Measurements from ENCODE around the gene CAMK2D. TPM values are rescaled to one million over a fixed set of nuclear protein-coding genes. Genes with fewer than 3 reads are reported as not detected.

CAMK2D gene
- total RNA-seq, 1 experiment from 2014 or later = 35.8 TPM

DNA sequence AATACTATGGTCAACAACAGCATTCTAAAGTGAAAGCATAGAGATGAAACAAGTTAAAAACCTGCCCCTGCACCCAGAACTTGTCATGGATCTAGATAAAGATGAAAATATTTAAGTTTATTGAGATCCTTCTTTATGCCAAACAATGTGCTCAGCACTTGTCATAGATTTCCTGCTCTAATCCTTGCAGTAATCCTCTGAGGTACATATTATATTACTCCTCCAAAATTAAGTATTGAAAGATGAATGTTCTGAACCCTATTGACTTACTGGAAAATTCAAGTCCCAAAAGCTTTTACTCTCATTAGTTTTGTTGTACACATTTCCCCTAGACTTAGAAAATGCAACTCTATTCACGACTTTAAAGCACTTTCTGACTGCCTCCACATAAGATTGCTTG, 35.6 kb downstream of the CAMK2D start:
- Histone ChIP-seq H3K27me3 (replicated peaks; ENCODE audit: insufficient read depth, low read depth, low read length, poor library complexity) (no peaks in the 10 kb centered on the region), H3K27ac (ENCODE audit: low read depth, low read length, poor library complexity, severe bottlenecking) (no peak overlapping the region), H3K4me3 (ENCODE audit: low read depth, low read length, poor library complexity, severe bottlenecking) (no peak overlapping the region), H3K4me1 (ENCODE audit: insufficient read depth, low read length, poor library complexity, severe bottlenecking) (peaks cover 23% of the 10 kb centered on the region), H3K9me3 (ENCODE audit: low read depth, low read length, poor library complexity, severe bottlenecking) (no peaks in the 10 kb centered on the region), H3K36me3 (ENCODE audit: insufficient read depth, low read length, poor library complexity, severe bottlenecking) (no peaks in the 10 kb centered on the region)
- DNase-seq (ENCODE audit: low spot score) = no peak
- no TSS peak for BruUV-seq (replicated peaks)
- POLR2A ChIA-PET (ENCODE audit: low non-redundant PET) = no interaction called here
- CTCF ChIA-PET = no interaction called here
- TF ChIP-seq CTCF (conservative IDR thresholded peaks at IDR 0.05; ENCODE audit: low read depth, low read length) (no peak), EZH2 (IDR thresholded peaks at IDR 0.05; ENCODE audit: borderline replicate concordance, low read depth, low read length, poor library complexity, severe bottlenecking) (no peak)
- intact Hi-C loops (cut with micrococcal nuclease; ENCODE audit: unreplicated experiment) = no loop called here

DNA sequence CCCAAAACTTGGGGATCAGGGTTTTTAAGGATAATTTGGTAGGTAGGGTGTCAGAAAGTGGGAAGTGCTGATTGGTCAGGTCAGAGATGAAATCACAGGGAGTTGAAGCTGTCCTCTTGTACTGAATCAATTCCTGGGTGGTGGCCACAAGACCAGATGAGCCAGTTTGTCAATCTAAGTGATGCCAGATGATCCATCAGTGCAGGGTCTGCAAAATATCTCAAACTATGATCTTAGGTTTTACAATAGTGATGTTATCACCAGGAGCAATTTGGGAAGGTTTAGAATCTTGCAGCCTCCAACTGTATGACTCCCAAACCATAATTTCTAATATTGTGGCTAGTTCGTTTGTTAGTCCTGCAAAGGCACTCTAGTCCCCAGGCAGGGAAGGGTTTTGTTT, 43.3 kb downstream of the CAMK2D start:
- Histone ChIP-seq H3K27ac (ENCODE audit: low read depth, low read length, poor library complexity, severe bottlenecking) (no peak overlapping the region), H3K4me1 (ENCODE audit: insufficient read depth, low read length, poor library complexity, severe bottlenecking) (peaks cover 15% of the 10 kb centered on the region), H3K27me3 (replicated peaks; ENCODE audit: insufficient read depth, low read depth, low read length, poor library complexity) (no peaks in the 10 kb centered on the region), H3K9me3 (ENCODE audit: low read depth, low read length, poor library complexity, severe bottlenecking) (no peaks in the 10 kb centered on the region), H3K36me3 (ENCODE audit: insufficient read depth, low read length, poor library complexity, severe bottlenecking) (no peaks in the 10 kb centered on the region), H3K4me3 (ENCODE audit: low read depth, low read length, poor library complexity, severe bottlenecking) (no peak overlapping the region)
- no peak for TF ChIP-seq EZH2 (IDR thresholded peaks at IDR 0.05; ENCODE audit: borderline replicate concordance, low read depth, low read length, poor library complexity, severe bottlenecking)
- no peak for TF ChIP-seq CTCF (conservative IDR thresholded peaks at IDR 0.05; ENCODE audit: low read depth, low read length)
- no peak for DNase-seq (ENCODE audit: low spot score)
- BruUV-seq (replicated peaks) = no TSS peak
- ChIA-PET CTCF (no interaction called here), POLR2A (ENCODE audit: low non-redundant PET) (no interaction called here)
- intact Hi-C loops (cut with micrococcal nuclease; ENCODE audit: unreplicated experiment) = no loop called here

DNA sequence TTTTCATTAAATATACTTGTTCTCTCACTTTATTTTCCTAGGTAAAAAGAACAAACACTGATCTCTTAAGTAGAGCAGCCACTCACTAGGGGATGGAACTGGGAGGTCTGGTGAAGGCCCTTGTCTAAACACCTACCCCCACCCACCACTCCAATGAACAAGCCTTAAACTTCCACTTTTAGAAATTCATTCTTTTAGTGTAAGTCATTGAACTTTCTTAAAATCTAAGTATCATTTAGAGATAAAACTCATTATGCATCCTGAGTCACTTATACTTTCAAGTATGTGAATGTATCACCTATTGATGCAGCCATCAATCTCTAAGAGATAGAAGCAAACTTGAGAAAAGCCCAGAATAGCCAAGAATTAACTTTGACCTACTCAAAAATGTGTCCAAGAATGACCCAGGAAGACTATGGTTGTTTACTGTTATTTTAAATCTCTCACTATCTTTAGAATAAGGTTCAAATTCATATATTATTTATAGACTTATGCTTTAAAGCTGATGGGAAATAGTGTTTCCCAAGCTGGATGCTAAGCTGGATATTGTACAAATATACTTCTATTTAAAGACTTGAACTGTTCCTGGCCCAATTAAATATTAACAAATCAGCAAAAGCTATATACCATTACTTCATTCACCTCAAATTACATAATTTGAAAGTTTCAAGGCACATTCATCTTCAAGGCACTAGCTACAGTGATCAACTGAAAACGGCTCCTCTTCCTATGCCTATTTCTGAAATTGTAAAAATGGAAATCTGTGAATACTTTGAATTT, 49.5 kb downstream of the CAMK2D start:
- intact Hi-C loops (cut with micrococcal nuclease; ENCODE audit: unreplicated experiment) = no loop called here
- no peaks in the 10 kb centered on the region for H3K27me3 ChIP-seq (replicated peaks; ENCODE audit: insufficient read depth, low read depth, low read length, poor library complexity)
- ChIA-PET CTCF (no interaction called here), POLR2A (ENCODE audit: low non-redundant PET) (no interaction called here)
- TF ChIP-seq EZH2 (IDR thresholded peaks at IDR 0.05; ENCODE audit: borderline replicate concordance, low read depth, low read length, poor library complexity, severe bottlenecking) (no peak), CTCF (conservative IDR thresholded peaks at IDR 0.05; ENCODE audit: low read depth, low read length) (no peak)
- no peaks in the 10 kb centered on the region for H3K36me3 ChIP-seq (ENCODE audit: insufficient read depth, low read length, poor library complexity, severe bottlenecking)
- H3K4me3 ChIP-seq (ENCODE audit: low read depth, low read length, poor library complexity, severe bottlenecking) = no peak overlapping the region
- H3K9me3 ChIP-seq (ENCODE audit: low read depth, low read length, poor library complexity, severe bottlenecking) = no peaks in the 10 kb centered on the region
- no peak overlapping the region for H3K27ac ChIP-seq (ENCODE audit: low read depth, low read length, poor library complexity, severe bottlenecking)
- BruUV-seq (replicated peaks) = no TSS peak
- no peak for DNase-seq (ENCODE audit: low spot score)
- H3K4me1 ChIP-seq (ENCODE audit: insufficient read depth, low read length, poor library complexity, severe bottlenecking) = peaks cover 2% of the 10 kb centered on the region
